Activated naive CD4-positive, alpha-beta T cell treated with anti-CD3 and anti-CD28 coated beads, Interleukin-2, amount 50 U/mL, for 72 hours (primary cell): ENCODE results near the gene FGD6. TPM values are rescaled to one million over a fixed set of nuclear protein-coding genes. Genes with fewer than 3 reads are reported as not detected.

Source experiments
- ATAC-seq, 2 donors: fragments of 150-1000 bp; cut with Tn5 transposase; 2 replicates each; pipeline ENCODE4 v1.10.0; 2021; ENCODE audit warnings: mild to moderate bottlenecking in 2 of 2, moderate library complexity in 2 of 2
- DNase-seq, 2 donors: peaks; one replicate each; pipeline ENCODE4 v3.0.0; 2021 to 2022; ENCODE audit warnings: low spot score in 2 of 2
- H3K27ac Mint-ChIP-seq, 2 donors: one replicate each; pipeline ENCODE4 v1.8.0; 2022; ENCODE audit warnings: mild to moderate bottlenecking in 2 of 2, mixed read lengths in 2 of 2
- H3K36me3 Mint-ChIP-seq, 2 donors: one replicate each; pipeline ENCODE4 v1.8.0; 2022; ENCODE audit warnings: mixed read lengths in 2 of 2
- H3K9me3 Mint-ChIP-seq, 2 donors: one replicate each; pipeline ENCODE4 v1.8.0; 2022; ENCODE audit warnings: mixed read lengths in 2 of 2
- total RNA-seq, 2 donors: library from RNA; stranded (reverse); gene quantifications; one replicate each; pipeline ENCODE4 v1.2.3, GENCODE V29; 2022

Gene FGD6
- total RNA-seq, 2 donors from 2014 or later: 1.4 to 1.8 TPM

GRCh38 chr12:95218150-95219133, 1.2 kb upstream of the FGD6 start:
- peaks cover 18 to 25% of the 10 kb centered on the region in 2 donors for H3K36me3 Mint-ChIP-seq
- DNase-seq: peak in 1 of 2 donors; percentile 48
- H3K27ac Mint-ChIP-seq: peak overlapping the region; percentile 94 to 98
- ATAC-seq: peak; percentile 16 to 22
- no peaks in the 10 kb centered on the region for H3K9me3 Mint-ChIP-seq

DNA sequence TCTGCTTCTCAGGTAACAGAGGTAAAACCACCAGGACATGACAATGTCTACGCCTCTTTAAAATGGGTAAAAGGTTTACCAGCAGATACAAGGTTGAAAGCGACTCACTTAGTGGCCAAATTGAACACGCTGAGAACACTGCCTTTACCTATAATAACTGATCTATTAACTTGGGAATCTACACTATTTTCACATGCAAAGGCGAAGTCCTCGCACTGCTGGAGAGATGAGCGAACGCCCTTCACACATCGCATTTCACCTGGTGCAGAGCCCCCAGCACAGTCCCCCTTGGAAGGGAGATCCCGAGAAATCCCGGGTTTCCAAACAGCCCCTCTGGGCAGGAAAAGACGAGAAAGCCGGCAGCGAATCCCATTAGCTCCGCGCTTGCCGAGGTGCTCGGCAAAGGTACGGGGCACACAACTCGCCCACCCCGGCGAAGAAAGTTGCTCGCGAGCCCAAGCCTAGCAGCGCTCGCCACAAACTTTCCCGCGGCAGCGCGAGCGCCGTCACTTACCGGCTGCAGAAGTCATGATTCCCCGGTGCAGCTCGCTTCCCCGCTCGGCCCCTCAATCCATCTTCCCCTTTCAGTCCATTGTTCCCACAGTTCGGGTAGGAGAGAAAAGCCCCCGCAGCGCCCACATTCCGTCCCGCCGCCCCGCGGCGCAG, 423 bp downstream of the FGD6 start:
- H3K36me3 Mint-ChIP-seq: peaks cover 18 to 25% of the 10 kb centered on the region in 2 donors
- DNase-seq: no peak
- H3K27ac Mint-ChIP-seq: peak overlapping the region; percentile 66 to 94
- H3K9me3 Mint-ChIP-seq: no peaks in the 10 kb centered on the region
- ATAC-seq: peak; percentile 19 to 24

GRCh38 chr12:95215949-95216348, 1.3 kb downstream of the FGD6 start:
- no peak for ATAC-seq
- no peak for DNase-seq
- Mint-ChIP-seq H3K36me3 (peaks cover 18 to 25% of the 10 kb centered on the region in 2 donors), H3K9me3 (no peaks in the 10 kb centered on the region), H3K27ac (no peak overlapping the region)

DNA sequence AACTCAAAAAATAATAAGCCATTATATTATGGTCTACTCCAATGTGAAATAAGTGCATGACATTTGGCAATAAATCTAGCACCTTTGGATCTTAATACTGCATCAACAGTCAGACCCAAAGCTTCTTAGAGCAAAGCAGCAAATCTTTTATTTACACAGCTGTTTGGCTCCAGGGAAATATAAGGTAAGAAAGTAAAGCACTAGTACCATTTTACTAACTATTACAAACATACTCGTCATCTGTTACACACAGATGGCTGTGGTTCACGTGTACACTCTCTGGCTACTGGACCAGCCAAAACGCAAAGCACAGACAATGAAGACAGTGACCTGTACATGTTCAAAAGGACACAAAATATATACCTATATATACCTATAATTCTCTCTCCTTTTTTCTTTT, 2.8 kb downstream of the FGD6 start:
- Mint-ChIP-seq H3K27ac (no peak overlapping the region), H3K36me3 (peaks cover 6 to 25% of the 10 kb centered on the region in 2 donors)
- no peak for ATAC-seq

DNA sequence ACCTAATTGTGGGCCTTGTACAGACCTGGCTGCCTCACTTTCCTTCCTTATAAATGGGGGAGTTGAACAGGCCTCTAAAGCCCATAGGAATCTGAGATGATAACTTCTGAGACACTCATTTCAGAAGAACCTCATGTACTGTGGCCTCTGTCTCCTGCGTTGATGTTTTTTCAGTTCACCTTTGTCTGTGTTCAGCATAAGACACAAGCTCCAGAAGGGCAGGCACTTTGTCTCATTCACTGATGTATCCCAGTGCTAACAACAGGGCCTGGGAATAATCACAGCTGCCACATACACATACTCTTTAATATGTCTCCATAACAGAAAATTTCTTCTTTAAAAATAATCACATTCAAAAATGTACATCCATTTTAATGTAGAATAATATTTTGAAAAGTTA, 3.3 kb downstream of the FGD6 start:
- ATAC-seq (no peak), DNase-seq (no peak)
- Mint-ChIP-seq H3K27ac (no peak overlapping the region), H3K36me3 (peaks cover 6 to 22% of the 10 kb centered on the region in 2 donors), H3K9me3 (no peaks in the 10 kb centered on the region)

More for the DNA sequence above, 2.8 kb downstream of the FGD6 start:
- H3K9me3 Mint-ChIP-seq: no peaks in the 10 kb centered on the region
- no peak for DNase-seq

- H3K9me3 Mint-ChIP-seq: no peaks in the 10 kb centered on the region
- peaks cover 6 to 14% of the 10 kb centered on the region in 2 donors for H3K36me3 Mint-ChIP-seq
- no peak for DNase-seq
- no peak for ATAC-seq
- no peak overlapping the region for H3K27ac Mint-ChIP-seq
Observed at GRCh38 chr12:95213119-95213518, 4.1 kb downstream of the FGD6 start.

GRCh38 chr12:95212586-95212985, 4.7 kb downstream of the FGD6 start:
- DNase-seq (no peak), ATAC-seq (no peak)
- Mint-ChIP-seq H3K36me3 (peaks cover 3 to 9% of the 10 kb centered on the region in 2 donors), H3K27ac (no peak overlapping the region), H3K9me3 (no peaks in the 10 kb centered on the region)

DNA sequence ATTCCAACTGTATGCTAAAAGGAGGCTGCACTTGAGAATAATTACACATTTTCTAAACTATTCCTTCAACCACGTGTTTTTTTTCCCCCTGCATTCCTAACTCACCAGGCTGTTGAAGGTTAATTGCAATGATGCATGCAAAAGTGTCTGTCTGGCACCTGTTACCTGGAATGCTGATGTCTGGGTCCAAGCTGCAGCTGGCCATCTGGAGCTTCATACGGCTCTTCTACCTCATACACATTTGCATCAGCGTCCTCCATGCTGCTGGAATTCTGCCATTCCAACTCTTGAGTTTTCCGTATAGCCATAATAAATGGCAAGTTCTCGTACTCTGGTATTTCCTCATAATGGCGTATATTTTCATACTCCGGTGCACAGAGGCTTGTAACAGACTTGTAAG, 8.6 kb downstream of the FGD6 start:
- no peak for ATAC-seq

DNA sequence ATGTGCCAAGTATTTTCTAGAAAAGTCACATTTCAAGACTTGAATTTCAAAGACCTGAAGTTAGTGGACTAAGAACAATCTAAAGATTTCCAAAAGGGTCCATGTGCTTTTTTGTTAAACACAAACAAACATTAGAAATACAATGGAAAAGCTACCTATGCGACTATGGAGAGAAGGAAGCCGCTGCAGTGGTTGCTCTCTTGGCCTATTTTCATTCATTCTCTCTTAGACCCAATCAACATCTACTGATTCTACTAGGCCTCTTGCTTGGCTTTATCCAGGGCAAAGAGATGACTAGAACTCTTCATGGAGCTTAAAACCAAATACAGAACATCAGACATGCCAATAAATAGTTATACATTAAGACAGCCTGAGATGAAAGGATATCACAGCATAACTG, 9.9 kb downstream of the FGD6 start:
- Mint-ChIP-seq H3K9me3 (no peaks in the 10 kb centered on the region), H3K27ac (no peak overlapping the region), H3K36me3 (no peaks in the 10 kb centered on the region)
- ATAC-seq (no peak), DNase-seq (no peak)

More for the DNA sequence above, 8.6 kb downstream of the FGD6 start:
- Mint-ChIP-seq H3K9me3 (no peaks in the 10 kb centered on the region), H3K27ac (no peak overlapping the region), H3K36me3 (no peaks in the 10 kb centered on the region)
- DNase-seq: no peak

DNA sequence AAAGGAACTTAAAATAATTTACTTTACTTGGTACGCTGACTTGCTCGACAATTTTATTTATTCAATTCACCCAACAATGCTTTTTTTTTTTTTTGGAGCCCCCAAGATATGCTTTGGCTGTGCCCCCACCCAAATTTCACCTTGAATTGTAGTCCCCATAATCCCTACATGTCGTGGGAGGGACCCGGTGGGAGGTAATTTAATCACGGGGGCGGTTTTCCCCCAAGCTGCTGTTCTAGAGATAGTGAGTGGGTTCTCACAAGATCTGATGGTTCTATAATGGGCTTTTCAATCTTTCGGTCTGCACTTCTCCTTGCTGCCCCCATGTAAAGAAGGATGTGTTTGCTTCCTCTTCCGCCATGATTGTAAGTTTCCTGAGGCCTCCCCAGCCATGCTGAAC, 10.4 kb downstream of the FGD6 start:
- H3K27ac Mint-ChIP-seq: no peak overlapping the region
- no peaks in the 10 kb centered on the region for H3K36me3 Mint-ChIP-seq
- no peak for DNase-seq

DNA sequence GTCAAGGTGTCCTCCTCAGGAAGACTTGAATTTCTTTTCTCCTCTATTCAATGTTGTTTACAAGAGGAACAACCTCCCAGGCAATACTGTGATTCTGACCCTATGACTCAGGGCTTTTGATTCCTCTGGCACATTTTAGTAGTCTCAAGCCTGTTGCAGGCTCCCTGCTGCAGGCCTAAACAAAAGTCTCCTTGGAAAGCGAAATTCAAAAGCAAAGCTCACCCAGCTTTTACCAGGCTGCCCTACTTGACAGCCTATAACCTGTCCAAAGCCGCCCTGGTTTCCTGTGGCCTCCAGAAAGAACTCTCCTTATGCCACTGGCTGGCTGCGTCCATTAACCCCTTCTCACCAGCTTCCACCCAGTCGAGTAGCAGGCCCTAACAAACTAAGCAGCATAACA, 11.6 kb downstream of the FGD6 start:
- Mint-ChIP-seq H3K9me3 (no peaks in the 10 kb centered on the region), H3K27ac (no peak overlapping the region), H3K36me3 (no peaks in the 10 kb centered on the region)
- DNase-seq: no peak
- ATAC-seq: no peak

More for the DNA sequence above, 10.4 kb downstream of the FGD6 start:
- no peaks in the 10 kb centered on the region for H3K9me3 Mint-ChIP-seq
- ATAC-seq: no peak

DNA sequence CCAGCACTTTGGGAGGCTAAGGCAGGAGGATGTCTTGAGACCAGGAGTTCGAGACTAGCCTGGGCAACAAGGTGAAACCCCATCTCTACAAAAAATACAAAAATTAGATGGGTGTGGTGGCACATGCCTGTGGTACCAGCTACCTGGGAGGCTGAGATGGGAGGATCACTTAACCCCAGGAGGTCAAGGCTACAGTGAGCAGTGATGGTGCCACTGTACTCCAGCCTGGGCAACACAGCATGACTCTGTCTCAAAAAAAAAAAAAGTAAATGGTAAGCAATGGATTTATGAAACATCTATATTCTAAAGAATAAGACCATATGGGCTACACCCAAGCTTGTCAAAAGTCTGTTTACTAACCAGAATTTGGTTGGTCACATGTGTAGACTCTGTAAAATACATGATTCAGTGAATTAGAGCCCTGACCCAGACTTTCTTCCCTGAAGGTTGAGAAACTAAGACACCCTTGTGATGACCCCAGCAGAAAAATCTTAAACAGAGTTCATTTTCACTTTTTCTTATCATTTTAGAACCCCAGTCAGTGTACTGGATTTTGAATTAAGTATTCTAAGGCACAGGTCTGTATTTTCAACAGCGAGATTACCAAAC, 12.1 kb downstream of the FGD6 start:
- H3K36me3 Mint-ChIP-seq: no peaks in the 10 kb centered on the region
- H3K9me3 Mint-ChIP-seq: no peaks in the 10 kb centered on the region
- DNase-seq: no peak
- ATAC-seq: no peak
- no peak overlapping the region for H3K27ac Mint-ChIP-seq

DNA sequence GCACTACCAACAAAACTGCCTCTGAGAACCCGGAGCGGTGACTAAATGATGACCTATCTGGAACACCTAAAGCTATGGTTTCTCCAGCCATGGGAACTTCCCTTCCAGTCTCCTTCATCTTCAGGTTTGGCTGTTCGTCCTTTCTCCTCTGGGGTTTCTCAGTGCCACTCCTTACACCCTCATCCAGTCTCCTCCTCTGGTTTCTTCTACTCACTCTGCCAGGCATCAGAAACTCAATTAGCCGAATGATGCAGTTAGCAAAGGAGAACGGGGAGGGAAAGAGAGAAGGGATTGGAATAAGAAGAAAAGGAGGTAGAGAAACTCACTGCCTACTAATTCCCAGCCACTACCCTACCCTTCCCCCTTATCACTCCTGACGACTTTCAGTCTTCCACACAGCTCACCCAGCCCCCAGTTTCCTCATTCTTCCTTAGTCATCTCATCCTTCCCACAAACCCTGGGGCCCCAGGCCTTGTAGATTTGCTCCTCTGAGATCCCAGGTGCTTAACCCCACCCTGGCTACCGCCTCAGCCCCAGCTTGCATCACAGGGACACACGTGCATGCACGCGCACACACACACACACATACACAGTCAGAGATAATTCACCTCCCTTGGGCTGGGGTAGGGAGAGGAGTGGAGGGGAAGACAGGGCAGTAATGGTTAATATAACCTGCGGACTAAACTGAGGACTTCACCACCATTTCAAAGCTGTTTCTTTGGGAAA, 13.0 kb downstream of the FGD6 start:
- ATAC-seq (peak; percentile 43 to 46), DNase-seq (no peak)
- Mint-ChIP-seq H3K36me3 (no peaks in the 10 kb centered on the region), H3K27ac (peak overlapping the region; percentile 7 to 75), H3K9me3 (no peaks in the 10 kb centered on the region)

GRCh38 chr12:95203487-95204030, 13.7 kb downstream of the FGD6 start:
- Mint-ChIP-seq H3K9me3 (no peaks in the 10 kb centered on the region), H3K36me3 (no peaks in the 10 kb centered on the region), H3K27ac (no peak overlapping the region)
- ATAC-seq: no peak
- no peak for DNase-seq

DNA sequence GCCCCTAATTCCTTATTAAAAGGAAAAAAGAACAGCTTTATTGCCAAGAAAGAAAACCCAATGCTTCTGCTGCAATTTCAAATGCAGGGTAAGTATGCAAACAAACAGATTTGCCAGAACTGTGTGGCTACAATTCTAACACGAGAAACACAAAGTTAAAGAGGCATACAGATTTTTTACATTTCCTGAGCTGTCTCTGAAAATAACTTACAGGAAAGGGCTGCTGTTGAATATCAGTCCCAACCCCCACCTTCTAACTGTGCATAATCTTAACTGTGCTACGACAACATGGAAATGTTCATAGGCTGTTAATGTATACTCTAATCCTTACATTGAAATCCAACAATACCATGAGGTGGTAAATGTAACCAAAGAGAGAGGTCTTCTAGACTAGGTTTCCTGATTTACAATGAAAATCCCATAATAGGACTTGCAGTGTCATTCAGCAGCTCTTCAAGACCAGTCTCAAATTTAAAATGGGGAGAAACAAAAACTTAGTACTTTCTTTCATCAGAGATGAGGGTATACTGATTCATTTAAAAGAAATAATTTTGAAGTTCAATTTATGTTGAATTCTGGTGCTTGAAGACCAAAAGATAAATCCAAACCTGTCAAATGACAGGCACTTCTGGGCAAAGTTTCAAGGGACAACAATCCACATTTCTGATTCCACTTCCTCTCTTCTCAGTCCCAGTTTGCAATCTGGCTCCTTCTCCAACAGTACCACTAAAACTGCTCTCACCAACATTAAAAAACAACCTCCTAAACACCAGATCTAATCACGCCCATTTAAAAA, 14.4 kb downstream of the FGD6 start:
- H3K9me3 Mint-ChIP-seq: no peaks in the 10 kb centered on the region
- no peak for DNase-seq
- no peaks in the 10 kb centered on the region for H3K36me3 Mint-ChIP-seq
- no peak for ATAC-seq
- no peak overlapping the region for H3K27ac Mint-ChIP-seq
